A549 (cell line): ENCODE measurements around the gene PIK3C2B. TPM values are rescaled to one million over a fixed set of nuclear protein-coding genes. Genes with fewer than 3 reads are reported as not detected.

Experiments
- ATAC-seq, 2 experiments: fragments of 200-7000 bp in 1 of 2; fragments of >200 bp in 1 of 2; cut with Nextera tagmentation in 1 of 2; cut with Tn5 transposase in 1 of 2; 3 replicates each; pipeline versions ENCODE4 v1.8.0 to v1.9.1; 2018 to 2020; ENCODE audit warnings: mild to moderate bottlenecking in 1 of 2, moderate library complexity in 1 of 2
- CTCF ChIA-PET: fragments of 300-600 bp; sonication (Branson Sonifier 250); formaldehyde crosslinking; extraction: SDS; loops from one replicate; lab custom pipeline; 2021; ENCODE audit warnings: antibody characterized with exemption, inconsistent platforms; lab: Yijun Ruan, JAX
- POLR2A ChIA-PET: fragments of 350-600 bp; formaldehyde crosslinking; extraction: SDS; loops from one replicate; lab custom pipeline; 2021; ENCODE audit warnings: antibody characterized with exemption, inconsistent platforms; lab: Yijun Ruan, JAX
- DNase-seq, 2 experiments: peaks; one replicate each; pipeline versions ENCODE4 v3.0.0 to v3.0.0-alpha.2; 2011 to 2016; ENCODE audit warnings: low read depth in 1 of 2, low spot score in 1 of 2
- FAIRE-seq: peaks from 2 replicates; lab custom pipeline; 2011; peaks lifted over from hg19 to GRCh38; lab: Jason Lieb, UNC
- H3K27ac ChIP-seq, 2 experiments: fragments of >200 bp; sonication (Bioruptor Twin); formaldehyde crosslinking; 3 replicates each; pipeline ENCODE4 v1.5.1; 2016 to 2017
- H3K4me1 ChIP-seq: fragments of >200 bp; sonication (Bioruptor Twin); formaldehyde crosslinking; 3 replicates; pipeline ENCODE4 v1.6.1; 2016
- H3K4me2 ChIP-seq: fragments of >200 bp; sonication (Bioruptor Twin); formaldehyde crosslinking; 3 replicates; pipeline ENCODE4 v1.6.1; 2016
- H3K4me3 ChIP-seq: fragments of >200 bp; sonication (Bioruptor Twin); formaldehyde crosslinking; 3 replicates; pipeline ENCODE4 v1.5.1; 2016
- H3K9me3 ChIP-seq: fragments of >200 bp; sonication (Bioruptor Twin); formaldehyde crosslinking; 3 replicates; pipeline ENCODE4 v1.6.1; 2016
- BHLHE40 ChIP-seq: IDR thresholded peaks from 2 replicates; pipeline ENCODE4 v1.6.1; 2012; ENCODE audit warnings: low read depth, low read length, inconsistent platforms
- CEBPB ChIP-seq, 2 experiments: fragments of >200 bp in 1 of 2; sonication (Bioruptor Twin) in 1 of 2; formaldehyde crosslinking in 1 of 2; IDR thresholded peaks; 2 replicates each; pipeline ENCODE4 v1.6.1; 2012 to 2016
- CHD4 ChIP-seq: fragments of 200-600 bp; sonication (generic); IDR thresholded peaks from 2 replicates; pipeline ENCODE4 v1.6.1; 2016; ENCODE audit warnings: antibody characterized with exemption, mild to moderate bottlenecking, borderline replicate concordance
- EHF ChIP-seq: fragments of 250-450 bp; sonication (Bioruptor Pico); IDR thresholded peaks from 2 replicates; pipeline ENCODE4 v1.5.0; 2020; ENCODE audit warnings: mild to moderate bottlenecking
- EHMT2 ChIP-seq: fragments of 200-600 bp; sonication (generic); IDR thresholded peaks from 2 replicates; pipeline ENCODE4 v1.6.1; 2016; ENCODE audit warnings: antibody characterized with exemption, low read depth, mild to moderate bottlenecking, moderate library complexity
- EP300 ChIP-seq, 2 experiments: fragments of >200 bp; sonication (Bioruptor Twin); formaldehyde crosslinking; IDR thresholded peaks; 2 replicates in 1 of 2; 3 replicates in 1 of 2; pipeline ENCODE4 v1.6.1; 2016 to 2017
- ESRRA ChIP-seq: fragments of 150-350 bp; IDR thresholded peaks from 2 replicates; pipeline ENCODE4 v1.6.1; 2014; ENCODE audit warnings: mild to moderate bottlenecking, low read length, borderline replicate concordance
- FOSL2 ChIP-seq, 2 experiments: fragments of 450-650 bp in 1 of 2; fragments of >200 bp in 1 of 2; sonication (Bioruptor Twin) in 1 of 2; formaldehyde crosslinking; IDR thresholded peaks; 2 replicates each; pipeline versions ENCODE4 v1.5.0 to v1.6.1; 2016 to 2020; ENCODE audit warnings: mild to moderate bottlenecking in 1 of 2, moderate library complexity in 1 of 2
- FOXS1 ChIP-seq: fragments of 250-450 bp; sonication (Bioruptor Pico); IDR thresholded peaks from 2 replicates; pipeline ENCODE4 v1.5.0; 2020; ENCODE audit warnings: mild to moderate bottlenecking, moderate library complexity
- HDAC2 ChIP-seq: fragments of 200-600 bp; sonication (generic); IDR thresholded peaks from 2 replicates; pipeline ENCODE4 v1.6.1; 2016
- HOXB13 ChIP-seq: fragments of 250-450 bp; sonication (Bioruptor Pico); IDR thresholded peaks from 2 replicates; pipeline ENCODE4 v1.5.0; 2020; ENCODE audit warnings: low read depth, mild to moderate bottlenecking, moderate library complexity
- HOXB5 ChIP-seq: fragments of 250-450 bp; sonication (Bioruptor Pico); IDR thresholded peaks from 2 replicates; pipeline ENCODE4 v1.5.0; 2020; ENCODE audit warnings: mild to moderate bottlenecking, moderate library complexity
- MAFK ChIP-seq: fragments of 450-650 bp; IDR thresholded peaks from 2 replicates; pipeline ENCODE4 v1.6.1; 2014; ENCODE audit not compliant: partially characterized antibody
- MAZ ChIP-seq: fragments of 150-350 bp; IDR thresholded peaks from 2 replicates; pipeline ENCODE4 v1.6.1; 2014; ENCODE audit warnings: antibody characterized with exemption, low read depth, low read length, borderline replicate concordance
- PBX3 ChIP-seq: IDR thresholded peaks from 2 replicates; pipeline ENCODE4 v1.6.1; 2012
- POLR2A ChIP-seq: IDR thresholded peaks from 2 replicates; pipeline ENCODE4 v1.6.1; 2012; ENCODE audit warnings: mild to moderate bottlenecking, low read length
- POLR2AphosphoS2 ChIP-seq: conservative IDR thresholded peaks from 2 replicates; pipeline ENCODE4 v1.6.1; 2012; ENCODE audit warnings: low read length, improper control_type of control experiment, inconsistent platforms
- REST ChIP-seq: fragments of 200-600 bp; sonication (generic); IDR thresholded peaks from 2 replicates; pipeline ENCODE4 v1.6.1; 2016; ENCODE audit warnings: antibody characterized with exemption, mild to moderate bottlenecking, moderate library complexity
- SMC3 ChIP-seq: fragments of >200 bp; sonication (Bioruptor Twin); formaldehyde crosslinking; IDR thresholded peaks from 3 replicates; pipeline ENCODE4 v1.6.1; 2018; ENCODE audit warnings: inconsistent platforms
- SREBF2 ChIP-seq: fragments of 450-650 bp; IDR thresholded peaks from 2 replicates; pipeline ENCODE4 v1.6.1; 2014; ENCODE audit warnings: mild to moderate bottlenecking, moderate library complexity
- TFCP2L1 ChIP-seq: fragments of 250-450 bp; sonication (Bioruptor Pico); IDR thresholded peaks from 2 replicates; pipeline ENCODE4 v1.5.0; 2021; ENCODE audit warnings: mild to moderate bottlenecking
- ZFP36 ChIP-seq: fragments of 450-650 bp; IDR thresholded peaks from 2 replicates; pipeline ENCODE4 v1.6.1; 2014; ENCODE audit warnings: borderline replicate concordance; ENCODE audit not compliant: partially characterized antibody
- ZSCAN20 ChIP-seq: fragments of 250-450 bp; sonication (Bioruptor Pico); IDR thresholded peaks from 2 replicates; pipeline ENCODE4 v1.8.0; 2022; ENCODE audit warnings: mild to moderate bottlenecking, moderate library complexity
- WGBS: methylation state at CpG from one replicate; pipeline ENCODE4 v1.1.6; 2017; ENCODE audit errors: missing lambda C conversion rate; 5-methylcytosine and 5-hydroxymethylcytosine counted together
- polyA plus RNA-seq, 4 experiments: library from polyadenylated mRNA; depleted of rRNA in 3 of 4; stranded (reverse); fragments of >200 nt; fragmentation: RNase III in 1 of 4; extraction: RNeasy Plus Mini Kit Qiagen cat#74134 plus additional on column Dnase treatment in 1 of 4; gene quantifications; 2 replicates in 3 of 4; 3 replicates in 1 of 4; pipeline ENCODE4 v1.2.3, GENCODE V29; 2011 to 2017
- TF ChIP-seq, protein P1 (sequence below): fragments of 450-650 bp; IDR thresholded peaks from 2 replicates; pipeline ENCODE4 v1.6.1; 2014; ENCODE audit warnings: antibody characterized with exemption
- TF ChIP-seq, protein P2 (sequence below): IDR thresholded peaks from 2 replicates; pipeline ENCODE4 v1.6.1; 2012; ENCODE audit warnings: low read depth, borderline replicate concordance

Gene PIK3C2B
- polyA plus RNA-seq, 2 of the 4 experiments (the other 2 are of a cell fraction), result 9.2 to 9.7 TPM

- TF ChIP-seq SMC3 (no peak), POLR2A (no peak), MAZ (no peak), HDAC2 (no peak), EHMT2 (no peak), EHF (no peak), CHD4 (no peak)
- TF ChIP-seq, protein P1, sequence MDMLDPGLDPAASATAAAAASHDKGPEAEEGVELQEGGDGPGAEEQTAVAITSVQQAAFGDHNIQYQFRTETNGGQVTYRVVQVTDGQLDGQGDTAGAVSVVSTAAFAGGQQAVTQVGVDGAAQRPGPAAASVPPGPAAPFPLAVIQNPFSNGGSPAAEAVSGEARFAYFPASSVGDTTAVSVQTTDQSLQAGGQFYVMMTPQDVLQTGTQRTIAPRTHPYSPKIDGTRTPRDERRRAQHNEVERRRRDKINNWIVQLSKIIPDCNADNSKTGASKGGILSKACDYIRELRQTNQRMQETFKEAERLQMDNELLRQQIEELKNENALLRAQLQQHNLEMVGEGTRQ, result no peak
Measured at GRCh38 chr1:204462229-204462561, 32.4 kb downstream of the PIK3C2B start (continued).

DNA sequence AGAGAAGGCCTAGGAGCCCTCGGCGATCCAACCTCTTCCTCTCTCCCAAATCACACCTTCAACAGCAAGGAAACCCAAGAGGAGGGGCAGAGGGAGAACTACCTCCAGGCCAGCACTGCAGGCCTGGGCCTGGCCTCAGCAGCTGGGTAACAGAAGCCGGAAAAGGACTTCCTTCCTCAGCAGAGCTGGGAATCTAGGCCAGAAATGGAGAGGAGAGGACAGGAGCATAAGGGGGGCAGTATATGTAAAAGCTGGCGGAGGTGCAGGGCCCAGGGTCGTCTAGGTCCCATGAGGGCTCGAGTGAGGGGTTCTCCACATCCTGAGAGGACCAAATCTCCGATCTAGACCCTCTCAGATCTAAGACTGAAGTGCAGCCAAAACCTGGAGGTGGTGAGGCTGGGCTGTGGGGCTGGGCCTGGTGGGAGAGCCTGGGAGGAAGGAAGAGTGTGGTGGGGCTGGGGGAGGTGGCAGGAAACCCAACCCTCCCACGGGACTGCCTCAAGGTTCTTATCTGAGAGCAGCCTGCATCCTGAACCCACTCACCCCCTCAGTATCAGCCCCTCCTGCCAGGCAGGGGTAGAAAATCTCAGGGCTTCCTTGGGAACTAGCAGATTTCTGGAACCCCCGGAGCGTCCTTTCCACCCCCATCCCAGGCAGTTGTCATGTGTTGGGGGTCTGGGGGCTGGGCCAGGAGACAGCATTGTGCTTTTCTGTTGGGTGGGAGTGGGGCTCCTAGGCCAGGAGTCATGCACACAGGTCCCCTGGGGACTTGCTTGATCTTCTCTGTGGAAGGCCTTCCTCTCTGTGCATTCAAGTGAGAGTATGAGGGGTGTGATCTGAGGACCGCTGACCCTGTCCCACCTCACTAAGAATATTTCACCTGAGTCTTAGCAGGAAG, 33.0 kb downstream of the PIK3C2B start:
- no peak for TF ChIP-seq SREBF2
- TF ChIP-seq EP300 (IDR thresholded peaks at IDR 0.05), result no peak
- TF ChIP-seq HDAC2, result no peak
- TF ChIP-seq FOSL2 (IDR thresholded peaks at IDR 0.05), result no peak
- no peak for TF ChIP-seq FOSL2 (CRISPR knock-in tag; IDR thresholded peaks at IDR 0.05)
- TF ChIP-seq, protein P2, sequence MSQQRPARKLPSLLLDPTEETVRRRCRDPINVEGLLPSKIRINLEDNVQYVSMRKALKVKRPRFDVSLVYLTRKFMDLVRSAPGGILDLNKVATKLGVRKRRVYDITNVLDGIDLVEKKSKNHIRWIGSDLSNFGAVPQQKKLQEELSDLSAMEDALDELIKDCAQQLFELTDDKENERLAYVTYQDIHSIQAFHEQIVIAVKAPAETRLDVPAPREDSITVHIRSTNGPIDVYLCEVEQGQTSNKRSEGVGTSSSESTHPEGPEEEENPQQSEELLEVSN, result no peak
- no peak for TF ChIP-seq POLR2AphosphoS2
- TF ChIP-seq PBX3, result no peak
- no peak for TF ChIP-seq HOXB5 (CRISPR knock-in tag)
- TF ChIP-seq SMC3, result no peak
- TF ChIP-seq, all 56 proteins: peak for 0
- no peaks in the 10 kb centered on the region for H3K9me3 ChIP-seq
- H3K27ac ChIP-seq, result no peak overlapping the region
- FAIRE-seq, result no peak
- 76% methylated on average over 11 of the region's 11 CpGs for WGBS
- ChIA-PET POLR2A (no interaction called here), CTCF (interaction anchor here (1.0 to 6.2 kb wide), 7 partner anchors 15 to 302 kb away, joined by 3 to 74 read pairs (median 8); partner anchors contain the start of gene PIK3C2B)
- no peak overlapping the region for H3K4me2 ChIP-seq
- H3K4me1 ChIP-seq, result no peaks in the 10 kb centered on the region
- DNase-seq, result no peak
- no peak for ATAC-seq
- H3K4me3 ChIP-seq, result no peak overlapping the region

- FAIRE-seq, result no peak
- no peak for DNase-seq
- ChIA-PET POLR2A (no interaction called here), CTCF (interaction anchor here (1.0 to 6.2 kb wide), 4 partner anchors 14 to 43 kb away, joined by 3 to 74 read pairs (median 8); no protein-coding TSS in a partner anchor)
- ATAC-seq, result no peak
- Histone ChIP-seq H3K4me3 (no peak overlapping the region), H3K4me1 (no peaks in the 10 kb centered on the region), H3K4me2 (no peak overlapping the region), H3K27ac (no peak overlapping the region), H3K9me3 (no peaks in the 10 kb centered on the region)
- WGBS, result 90% methylated on average over 8 of the region's 8 CpGs
- TF ChIP-seq, protein P2, result no peak
- TF ChIP-seq REST (no peak), ESRRA (no peak), HOXB5 (CRISPR knock-in tag) (no peak), TFCP2L1 (no peak), ZSCAN20 (CRISPR knock-in tag) (no peak), FOXS1 (no peak), PBX3 (no peak), CEBPB (IDR thresholded peaks at IDR 0.05) (no peak), MAFK (no peak), HOXB13 (CRISPR knock-in tag) (no peak), CHD4 (no peak), HDAC2 (no peak), ZFP36 (no peak), BHLHE40 (no peak)
- TF ChIP-seq, protein P1, result no peak
Measured at GRCh38 chr1:204460346-204460745, 34.3 kb downstream of the PIK3C2B start.
